Lower leg skin (tissue), 3 donors: ENCODE results near the gene PISD.

Experiments
- CTCF ChIP-seq, 3 donors: fragments of 450-650 bp; IDR thresholded peaks; one replicate each; pipeline ENCODE4 v1.5.1; 2016; ENCODE audit warnings: antibody characterized with exemption in 3 of 3, mild to moderate bottlenecking in 3 of 3, moderate library complexity in 2 of 3
- POLR2A ChIP-seq, 2 donors: fragments of 450-650 bp; IDR thresholded peaks; one replicate each; pipeline ENCODE4 v1.6.1; 2016 to 2017; ENCODE audit warnings: antibody characterized with exemption in 2 of 2, mild to moderate bottlenecking in 1 of 2, moderate library complexity in 1 of 2

- TF ChIP-seq CTCF (IDR thresholded peaks at IDR 0.05): no peak
- no peak for TF ChIP-seq POLR2A (IDR thresholded peaks at IDR 0.05)
Measured at GRCh38 chr22:31680861-31681341, 18.9 kb upstream of the PISD start.
